K562 (cell line): ENCODE data around the gene CEMP1. TPM values are rescaled to one million over a fixed set of nuclear protein-coding genes. Genes with fewer than 3 reads are reported as not detected.
"Not testable (repeated sequence)": the region's sequence is repeated elsewhere in the genome, so short reads cannot be mapped to it uniquely, and the experiment has no call there.

Source experiments
- ATAC-seq: fragments of 200-7000 bp; cut with Tn5 transposase; 3 replicates; pipeline ENCODE4 v1.9.1; 2020; ENCODE audit warnings: moderate library complexity
- BruUV-seq: library from RNA; stranded (reverse); fragments of 400-500 nt; replicated peaks from 2 replicates; lab custom pipeline; 2021; lab: Mats Ljungman, UMichigan
- CTCF ChIA-PET: fragments of 300-600 bp; formaldehyde crosslinking; extraction: SDS; loops from one replicate; lab custom pipeline; 2021; ENCODE audit warnings: low intra/inter-chr PET ratio; lab: Yijun Ruan, JAX
- POLR2A ChIA-PET: fragments of 300-600, 350-650 bp; sonication (Branson Sonifier 250); formaldehyde crosslinking; extraction: SDS; loops from one replicate; lab custom pipeline; 2021; ENCODE audit warnings: antibody characterized with exemption, inconsistent platforms; lab: Yijun Ruan, JAX
- DNase-seq, 4 experiments: peaks; one replicate each; pipeline versions ENCODE4 v3.0.0 to v3.0.0-alpha.2; 2011 to 2018; ENCODE audit warnings: low spot score in 3 of 4, mixed read lengths in 3 of 4; ENCODE audit errors: extremely low read depth in 1 of 4
- FAIRE-seq: peaks from 2 replicates; lab custom pipeline; 2011; peaks lifted over from hg19 to GRCh38; lab: Jason Lieb, UNC
- H2AFZ ChIP-seq: 2 replicates; pipeline ENCODE4 v1.6.0; 2011; ENCODE audit warnings: low read depth, low read length, control low read depth, inconsistent platforms
- H3K27ac ChIP-seq: fragments of 200-600 bp; 3 replicates; pipeline ENCODE4 v1.8.0; 2011; ENCODE audit warnings: low read depth, mild to moderate bottlenecking, control low read depth, inconsistent platforms, low read length, moderate library complexity, mixed read lengths; ENCODE audit errors: extremely low read depth
- H3K27me3 ChIP-seq, 2 experiments: fragments of 300-600 bp in 1 of 2; 2 replicates in 1 of 2; 3 replicates in 1 of 2; pipeline versions ENCODE4 v1.6.0 to v1.8.0; 2011; ENCODE audit warnings: inconsistent platforms in 2 of 2, low read length in 2 of 2, mild to moderate bottlenecking in 1 of 2, mixed read lengths in 1 of 2, moderate library complexity in 1 of 2; ENCODE audit not compliant: control insufficient read depth in 2 of 2, insufficient read depth in 2 of 2
- H3K36me3 ChIP-seq: fragments of 300-600 bp; 3 replicates; pipeline ENCODE4 v1.8.0; 2011; ENCODE audit warnings: mild to moderate bottlenecking, low read length, inconsistent platforms; ENCODE audit not compliant: control insufficient read depth, insufficient read depth
- H3K4me1 ChIP-seq, 2 experiments: fragments of 200-600 bp in 1 of 2; replicated peaks in 1 of 2; 2 replicates in 1 of 2; 3 replicates in 1 of 2; pipeline versions ENCODE4 v1.5.1 to v1.8.0; 2011; ENCODE audit warnings: inconsistent platforms in 2 of 2, low read length in 2 of 2, mild to moderate bottlenecking in 1 of 2, mixed read lengths in 1 of 2, moderate library complexity in 1 of 2; ENCODE audit not compliant: control insufficient read depth in 2 of 2, insufficient read depth in 2 of 2
- H3K4me2 ChIP-seq: 2 replicates; pipeline ENCODE4 v1.6.1; 2011; ENCODE audit warnings: low read length, control low read depth, inconsistent platforms, mixed read lengths; ENCODE audit not compliant: insufficient read depth
- H3K4me3 ChIP-seq: fragments of 200-600 bp; sonication (generic), shearing (Covaris generic); 2 replicates; pipeline ENCODE4 v1.5.1; 2016; ENCODE audit warnings: control low read depth, inconsistent platforms
- H3K79me2 ChIP-seq: fragments of 200-600 bp; 3 replicates; pipeline ENCODE4 v1.8.0; 2011; ENCODE audit warnings: low read length, inconsistent platforms; ENCODE audit not compliant: control insufficient read depth, insufficient read depth
- H3K9ac ChIP-seq, 2 experiments: 2 replicates each; pipeline versions ENCODE4 v1.6.0 to v1.6.1; 2011; ENCODE audit warnings: low read depth in 2 of 2, low read length in 2 of 2, control low read depth in 1 of 2, inconsistent platforms in 1 of 2, mild to moderate bottlenecking in 1 of 2, mixed read lengths in 1 of 2; ENCODE audit not compliant: insufficient read depth in 1 of 2
- H3K9me1 ChIP-seq: one replicate; pipeline ENCODE4 v1.6.0; 2011; ENCODE audit warnings: inconsistent platforms, mild to moderate bottlenecking, low read length, moderate library complexity; ENCODE audit not compliant: control insufficient read depth, insufficient read depth
- H3K9me3 ChIP-seq: replicated peaks from 2 replicates; pipeline ENCODE4 v1.5.1; 2011; ENCODE audit warnings: low read depth, low read length, inconsistent platforms; ENCODE audit not compliant: control insufficient read depth, insufficient read depth
- H4K20me1 ChIP-seq: replicated peaks from 2 replicates; pipeline ENCODE4 v1.6.1; 2011; ENCODE audit warnings: low read length, inconsistent platforms, mixed read lengths; ENCODE audit not compliant: control insufficient read depth, insufficient read depth
- WGBS: fragments of 100-300 bp; shearing (Covaris generic); methylation state at CpG from one replicate; pipeline ENCODE4 v1.1.6; 2016; ENCODE audit warnings: low coverage, mixed read lengths; ENCODE audit not compliant: insufficient coverage; ENCODE audit errors: missing lambda C conversion rate; 5-methylcytosine and 5-hydroxymethylcytosine counted together
- in situ Hi-C: fragments of 300-500 bp; cut with MboI; formaldehyde crosslinking; loops from 4 replicates; pipeline ENCODE4 v1.15.0; 2018; ENCODE audit warnings: inconsistent platforms, mixed read lengths
- intact Hi-C: fragments of 100-400 bp; cut with micrococcal nuclease; formaldehyde crosslinking; loops from 2 replicates; pipeline ENCODE4 v1.14.2; 2022
- polyA plus RNA-seq, 8 experiments: library from polyadenylated mRNA; depleted of rRNA in 4 of 8; stranded (reverse) in 5 of 8; unstranded in 3 of 8; fragments of >200 nt; fragmentation: Nextera tagmentation in 2 of 8; fragmentation: Illumina TruSeq in 1 of 8; extraction: Ambion mirVana in 2 of 8; extraction: Trizol in 1 of 8; gene quantifications; 2 replicates each; pipeline versions ENCODE4 v1.2.1 to v1.2.3, GENCODE V29; 2011 to 2014; ENCODE audit warnings: inconsistent platforms in 1 of 8, missing spikeins in 1 of 8
- total RNA-seq, 7 experiments: library from RNA; depleted of rRNA in 6 of 7; stranded (reverse); fragments of >200 nt in 6 of 7; fragmentation: Illumina TruSeq in 2 of 7; extraction: Trizol in 2 of 7; gene quantifications; 2 replicates each; pipeline versions ENCODE4 v1.2.1 to v1.2.3, GENCODE V29; 2011 to 2021; ENCODE audit warnings: low replicate concordance in 1 of 7

CEMP1 gene
- total and polyA plus RNA-seq, 9 of the 15 experiments (the other 6 are each of a cell fraction or from before 2014, with no cell fraction given), result 0.05 to 0.45 TPM; not detected in 7

DNA sequence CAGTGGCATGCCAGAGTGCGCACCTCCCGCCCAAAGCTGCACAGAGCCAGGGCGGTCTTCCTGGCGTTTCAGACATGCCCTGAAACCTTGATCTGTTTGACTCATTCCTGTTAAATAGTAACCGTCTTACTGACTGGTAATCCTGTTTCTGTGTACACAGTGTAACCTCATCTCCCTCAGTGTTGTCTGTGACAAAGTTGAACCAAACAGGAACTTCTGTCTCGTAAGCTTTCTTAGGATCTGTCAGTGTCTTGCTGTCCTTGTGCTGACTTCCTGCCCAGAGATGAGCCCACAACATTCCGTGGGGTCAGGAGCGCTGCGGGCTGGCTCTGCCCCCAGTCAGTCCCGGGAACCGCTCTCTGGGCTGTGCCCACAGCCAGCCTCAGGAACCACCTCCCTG lies 37.4 kb upstream of the CEMP1 start:
- CTCF ChIA-PET, H3K79me2 ChIP-seq, H3K4me1 ChIP-seq, H3K27ac ChIP-seq, DNase-seq, POLR2A ChIA-PET, BruUV-seq, H3K36me3 ChIP-seq, ATAC-seq, FAIRE-seq, H3K4me3 ChIP-seq, H2AFZ ChIP-seq, H3K9me1 ChIP-seq, intact Hi-C loops, H3K27me3 ChIP-seq, H4K20me1 ChIP-seq, H3K9me3 ChIP-seq, H3K9ac ChIP-seq, H3K4me2 ChIP-seq, in situ Hi-C loops: not testable (repeated sequence)
- WGBS, result no CpG with 5 or more reads among the region's 11 CpGs

DNA sequence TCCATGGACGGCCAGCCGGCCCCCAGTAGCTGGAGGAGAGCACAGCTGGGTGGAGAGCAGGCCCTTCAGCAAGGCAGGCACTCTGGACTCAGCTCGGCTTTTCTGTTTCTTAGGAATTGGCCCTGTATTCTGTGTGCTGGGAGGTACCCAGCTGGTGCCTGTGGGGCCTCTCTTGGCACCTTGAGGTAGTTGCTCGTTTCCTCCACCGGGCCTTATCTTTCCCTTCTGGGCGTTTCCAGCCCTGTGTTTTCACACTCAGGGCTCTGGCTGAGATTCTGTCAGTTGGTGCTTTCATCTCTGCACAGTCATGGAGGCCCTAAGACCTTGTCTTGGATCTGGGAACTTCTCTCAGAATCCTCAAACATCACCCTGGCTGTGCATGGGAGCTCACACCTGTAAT lies 36.3 kb upstream of the CEMP1 start:
- H3K4me1 ChIP-seq, ATAC-seq, POLR2A ChIA-PET, H3K4me3 ChIP-seq, H3K9me1 ChIP-seq, BruUV-seq, H3K27me3 ChIP-seq, intact Hi-C loops, H3K36me3 ChIP-seq, DNase-seq, H3K4me2 ChIP-seq, H3K9ac ChIP-seq, H2AFZ ChIP-seq, FAIRE-seq, H3K9me3 ChIP-seq, H3K27ac ChIP-seq, H4K20me1 ChIP-seq, CTCF ChIA-PET, in situ Hi-C loops, H3K79me2 ChIP-seq: not testable (repeated sequence)
- WGBS, result no CpG with 5 or more reads among the region's 6 CpGs
